LNCAP (cell line): ENCODE data around the gene NFIA.

ENCODE experiments used
- TF ChIP-seq, protein P1 (sequence below): fragments of 450-650 bp; IDR thresholded peaks from 2 replicates; pipeline ENCODE4 v1.5.1; 2017; ENCODE audit warnings: mild to moderate bottlenecking

NFIA gene

GRCh38 chr1:61090546-61091202 lies 8.3 kb downstream of the NFIA start:
- TF ChIP-seq, protein P1, sequence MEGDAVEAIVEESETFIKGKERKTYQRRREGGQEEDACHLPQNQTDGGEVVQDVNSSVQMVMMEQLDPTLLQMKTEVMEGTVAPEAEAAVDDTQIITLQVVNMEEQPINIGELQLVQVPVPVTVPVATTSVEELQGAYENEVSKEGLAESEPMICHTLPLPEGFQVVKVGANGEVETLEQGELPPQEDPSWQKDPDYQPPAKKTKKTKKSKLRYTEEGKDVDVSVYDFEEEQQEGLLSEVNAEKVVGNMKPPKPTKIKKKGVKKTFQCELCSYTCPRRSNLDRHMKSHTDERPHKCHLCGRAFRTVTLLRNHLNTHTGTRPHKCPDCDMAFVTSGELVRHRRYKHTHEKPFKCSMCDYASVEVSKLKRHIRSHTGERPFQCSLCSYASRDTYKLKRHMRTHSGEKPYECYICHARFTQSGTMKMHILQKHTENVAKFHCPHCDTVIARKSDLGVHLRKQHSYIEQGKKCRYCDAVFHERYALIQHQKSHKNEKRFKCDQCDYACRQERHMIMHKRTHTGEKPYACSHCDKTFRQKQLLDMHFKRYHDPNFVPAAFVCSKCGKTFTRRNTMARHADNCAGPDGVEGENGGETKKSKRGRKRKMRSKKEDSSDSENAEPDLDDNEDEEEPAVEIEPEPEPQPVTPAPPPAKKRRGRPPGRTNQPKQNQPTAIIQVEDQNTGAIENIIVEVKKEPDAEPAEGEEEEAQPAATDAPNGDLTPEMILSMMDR: no peak

GRCh38 chr1:61091455-61091854 lies 9.1 kb downstream of the NFIA start:
- TF ChIP-seq, protein P1: no peak

DNA sequence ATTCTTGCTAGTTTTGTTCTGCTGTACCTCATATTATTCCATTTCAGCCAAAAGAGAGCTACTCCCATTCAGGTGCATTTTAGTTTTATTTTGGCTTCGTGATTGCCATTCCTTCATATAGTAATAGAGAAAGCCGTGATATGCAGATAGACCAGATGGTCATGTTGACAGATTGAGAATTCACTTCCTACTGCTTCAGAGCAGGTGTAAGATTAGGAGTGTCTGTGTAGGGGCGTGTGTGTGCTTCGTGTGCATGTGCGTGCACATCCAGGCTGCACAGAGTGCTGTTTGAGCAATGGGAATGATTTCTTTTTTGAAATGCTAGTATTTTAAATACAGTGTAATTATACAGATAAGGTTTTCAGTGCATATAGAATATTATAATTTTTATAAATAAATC lies 10.3 kb downstream of the NFIA start:
- TF ChIP-seq, protein P1: no peak

DNA sequence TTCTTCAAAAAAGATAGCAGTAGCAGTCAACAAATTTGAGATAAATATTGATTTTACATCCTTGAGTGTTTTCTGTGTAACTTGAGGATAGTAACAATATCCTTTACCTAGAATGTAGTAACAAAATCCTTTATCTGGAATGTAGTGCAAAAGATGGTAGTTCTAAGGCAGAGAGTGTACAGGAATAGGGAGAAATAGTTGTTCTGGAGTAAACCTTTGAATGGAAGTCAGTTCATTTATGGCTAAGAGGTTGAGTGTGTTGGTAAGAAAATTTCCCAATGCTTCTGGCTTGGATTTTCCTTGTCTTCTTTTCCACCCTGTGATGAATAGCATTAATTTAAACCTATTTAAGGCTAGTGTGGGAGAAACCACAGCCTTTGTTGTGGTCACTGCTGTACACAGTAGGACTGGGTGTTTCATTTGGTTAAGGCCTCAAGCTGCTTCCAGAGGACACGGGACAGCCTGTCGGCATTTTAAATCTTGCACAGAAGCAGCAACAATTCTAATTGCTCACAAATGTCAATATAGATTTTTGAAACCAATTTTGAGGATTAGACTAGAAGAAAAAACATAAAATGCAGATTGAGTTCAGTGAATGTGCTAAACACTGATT lies 11.3 kb downstream of the NFIA start:
- TF ChIP-seq, protein P1: no peak

GRCh38 chr1:61094677-61095469 lies 12.5 kb downstream of the NFIA start:
- TF ChIP-seq, protein P1: no peak

DNA sequence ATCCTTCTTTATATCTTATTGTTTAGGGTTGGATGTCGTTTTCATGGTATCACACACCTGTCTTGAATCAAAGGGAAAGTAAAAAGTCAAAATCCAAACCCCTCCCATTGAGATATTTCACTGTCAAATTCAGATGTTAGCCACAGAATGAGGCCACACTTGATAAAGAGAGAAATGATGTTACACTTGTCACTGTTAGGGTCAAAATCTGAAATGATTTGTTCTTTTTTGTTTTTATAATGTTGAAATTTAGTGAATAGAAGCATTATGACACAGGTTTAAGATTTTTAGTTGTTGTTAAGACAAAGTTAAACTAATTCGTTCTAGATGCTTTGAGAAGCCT lies 13.1 kb downstream of the NFIA start:
- TF ChIP-seq, protein P1: no peak

DNA sequence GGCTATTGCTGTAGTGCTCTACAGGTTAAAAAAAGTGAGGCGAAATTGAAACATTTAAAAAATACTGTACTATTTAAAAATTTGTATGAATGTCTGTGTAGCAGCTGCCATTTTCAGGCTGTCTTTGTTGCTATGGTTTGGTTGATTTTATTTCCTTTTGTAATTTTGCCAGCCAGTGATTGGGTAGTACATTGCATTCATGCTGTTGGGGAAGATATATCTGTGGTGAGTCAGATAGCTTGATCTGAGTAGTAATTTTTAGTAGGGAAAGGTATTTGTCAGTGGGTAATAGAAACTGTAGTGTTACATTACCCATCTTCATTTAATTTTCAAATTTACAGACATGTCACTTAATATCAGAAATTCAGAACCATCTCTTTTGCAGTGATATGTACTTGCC lies 15.0 kb downstream of the NFIA start:
- TF ChIP-seq, protein P1: no peak
